Osteoblast (primary cell): Measurements from ENCODE around the gene SLC5A4. TPM values are rescaled to one million over a fixed set of nuclear protein-coding genes. Genes with fewer than 3 reads are reported as not detected.

Source experiments
- DNase-seq: peaks from one replicate; pipeline ENCODE4 v3.0.0; 2011; ENCODE audit warnings: low spot score, mixed read lengths; ENCODE audit not compliant: insufficient read length; ENCODE audit errors: missing footprints
- H2AFZ ChIP-seq: 2 replicates; pipeline ENCODE4 v1.6.0; 2011; ENCODE audit warnings: mild to moderate bottlenecking, low read length
- H3K27ac ChIP-seq: 2 replicates; pipeline ENCODE4 v1.5.1; 2011; ENCODE audit warnings: mild to moderate bottlenecking, low read depth, low read length, moderate library complexity
- H3K27me3 ChIP-seq: 2 replicates; pipeline ENCODE4 v1.6.0; 2012; ENCODE audit warnings: mild to moderate bottlenecking, control low read depth, inconsistent platforms, low read length, moderate library complexity; ENCODE audit not compliant: insufficient read depth
- H3K36me3 ChIP-seq: 2 replicates; pipeline ENCODE4 v1.5.1; 2011; ENCODE audit warnings: mild to moderate bottlenecking, low read length, control low read depth, moderate library complexity; ENCODE audit not compliant: insufficient read depth
- H3K4me1 ChIP-seq: 2 replicates; pipeline ENCODE4 v1.5.1; 2011; ENCODE audit warnings: mild to moderate bottlenecking, low read length, control low read depth, moderate library complexity; ENCODE audit not compliant: insufficient read depth
- H3K4me2 ChIP-seq: 2 replicates; pipeline ENCODE4 v1.6.0; 2011; ENCODE audit warnings: mild to moderate bottlenecking, low read length; ENCODE audit not compliant: insufficient read depth
- H3K4me3 ChIP-seq: fragments of 200-600 bp; sonication (generic); 3 replicates; pipeline ENCODE4 v1.5.1; 2012; ENCODE audit warnings: mild to moderate bottlenecking, low read length, inconsistent platforms; ENCODE audit not compliant: insufficient read depth
- H3K79me2 ChIP-seq: 2 replicates; pipeline ENCODE4 v1.6.0; 2012; ENCODE audit warnings: mild to moderate bottlenecking, low read length, control low read depth, inconsistent platforms; ENCODE audit not compliant: insufficient read depth
- H3K9me3 ChIP-seq: 2 replicates; pipeline ENCODE4 v1.5.1; 2011; ENCODE audit warnings: low read depth, low read length, control low read depth
- H4K20me1 ChIP-seq: 2 replicates; pipeline ENCODE4 v1.6.0; 2012; ENCODE audit warnings: mild to moderate bottlenecking, low read length, control low read depth; ENCODE audit not compliant: insufficient read depth
- total RNA-seq: library from RNA; depleted of rRNA; stranded (reverse); fragments of >200 nt; gene quantifications from 2 replicates; pipeline ENCODE4 v1.2.3, GENCODE V29; 2012
- TF ChIP-seq, protein P1 (sequence below): IDR thresholded peaks from 2 replicates; pipeline ENCODE4 v1.5.1; 2011; ENCODE audit warnings: mild to moderate bottlenecking, low read depth, low read length, moderate library complexity; ENCODE audit errors: extremely low read depth

SLC5A4 gene
- total RNA-seq, 1 donor = not detected

GRCh38 chr22:32255726-32256125, 579 bp upstream of the SLC5A4 start:
- H3K79me2 ChIP-seq = no peaks in the 10 kb centered on the region
- H4K20me1 ChIP-seq = no peaks in the 10 kb centered on the region
- H3K27me3 ChIP-seq = no peaks in the 10 kb centered on the region
- no peaks in the 10 kb centered on the region for H3K4me1 ChIP-seq
- H3K27ac ChIP-seq = no peak overlapping the region
- H3K4me3 ChIP-seq = no peak overlapping the region
- TF ChIP-seq, protein P1, sequence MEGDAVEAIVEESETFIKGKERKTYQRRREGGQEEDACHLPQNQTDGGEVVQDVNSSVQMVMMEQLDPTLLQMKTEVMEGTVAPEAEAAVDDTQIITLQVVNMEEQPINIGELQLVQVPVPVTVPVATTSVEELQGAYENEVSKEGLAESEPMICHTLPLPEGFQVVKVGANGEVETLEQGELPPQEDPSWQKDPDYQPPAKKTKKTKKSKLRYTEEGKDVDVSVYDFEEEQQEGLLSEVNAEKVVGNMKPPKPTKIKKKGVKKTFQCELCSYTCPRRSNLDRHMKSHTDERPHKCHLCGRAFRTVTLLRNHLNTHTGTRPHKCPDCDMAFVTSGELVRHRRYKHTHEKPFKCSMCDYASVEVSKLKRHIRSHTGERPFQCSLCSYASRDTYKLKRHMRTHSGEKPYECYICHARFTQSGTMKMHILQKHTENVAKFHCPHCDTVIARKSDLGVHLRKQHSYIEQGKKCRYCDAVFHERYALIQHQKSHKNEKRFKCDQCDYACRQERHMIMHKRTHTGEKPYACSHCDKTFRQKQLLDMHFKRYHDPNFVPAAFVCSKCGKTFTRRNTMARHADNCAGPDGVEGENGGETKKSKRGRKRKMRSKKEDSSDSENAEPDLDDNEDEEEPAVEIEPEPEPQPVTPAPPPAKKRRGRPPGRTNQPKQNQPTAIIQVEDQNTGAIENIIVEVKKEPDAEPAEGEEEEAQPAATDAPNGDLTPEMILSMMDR = no peak
- no peaks in the 10 kb centered on the region for H3K9me3 ChIP-seq
- no peaks in the 10 kb centered on the region for H3K36me3 ChIP-seq
- H3K4me2 ChIP-seq = no peak overlapping the region
- H2AFZ ChIP-seq = no peak overlapping the region
- no peak for DNase-seq

DNA sequence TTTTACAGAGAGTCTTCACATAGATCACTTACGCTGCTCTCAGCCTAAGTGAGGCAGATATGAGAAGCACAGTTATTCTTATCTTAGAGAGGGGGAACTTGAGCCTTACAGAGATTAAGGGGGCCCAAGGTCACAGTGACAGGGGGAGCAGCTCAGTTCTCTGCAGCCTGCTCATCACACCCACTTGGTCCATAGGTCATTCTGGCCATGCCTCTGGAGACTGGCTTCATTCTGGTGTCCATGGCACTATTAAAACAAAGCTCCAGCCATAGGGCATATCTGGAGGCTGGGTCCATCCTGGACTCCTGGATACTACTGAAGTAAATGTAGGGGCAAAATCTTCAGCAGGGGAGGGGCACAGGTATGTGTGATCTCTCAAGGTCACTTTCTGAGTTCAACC, 5.9 kb downstream of the SLC5A4 start:
- no peak for DNase-seq
- TF ChIP-seq, protein P1 = no peak
- Histone ChIP-seq H2AFZ (no peak overlapping the region), H3K4me1 (no peaks in the 10 kb centered on the region), H3K27ac (no peak overlapping the region), H3K27me3 (no peaks in the 10 kb centered on the region), H4K20me1 (no peaks in the 10 kb centered on the region), H3K36me3 (no peaks in the 10 kb centered on the region), H3K4me3 (no peak overlapping the region), H3K9me3 (no peaks in the 10 kb centered on the region), H3K79me2 (no peaks in the 10 kb centered on the region), H3K4me2 (no peak overlapping the region)

DNA sequence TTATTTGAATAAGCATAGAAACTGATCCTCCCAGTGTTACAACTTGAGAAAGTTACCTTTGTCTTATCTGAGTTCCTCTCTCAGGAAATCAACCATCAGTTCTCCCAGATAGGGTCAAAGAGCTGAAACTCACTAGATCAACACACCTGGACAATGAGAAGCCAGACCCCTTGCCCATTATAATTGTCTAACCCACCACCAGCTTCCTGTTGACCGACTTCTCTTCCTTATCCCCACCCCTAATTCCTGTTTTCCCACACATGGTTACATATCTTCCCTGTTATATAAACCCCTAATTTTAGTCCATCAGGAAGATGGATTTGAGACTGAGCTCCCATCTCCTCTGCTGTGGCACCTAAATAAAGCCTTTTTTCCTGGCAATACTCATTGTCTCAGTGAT, 6.9 kb downstream of the SLC5A4 start:
- H4K20me1 ChIP-seq = no peaks in the 10 kb centered on the region
- no peak overlapping the region for H3K4me2 ChIP-seq
- TF ChIP-seq, protein P1 = no peak
- no peaks in the 10 kb centered on the region for H3K79me2 ChIP-seq
- H3K27me3 ChIP-seq = no peaks in the 10 kb centered on the region
- H3K4me1 ChIP-seq = no peaks in the 10 kb centered on the region
- H3K27ac ChIP-seq = no peak overlapping the region
- H3K4me3 ChIP-seq = no peak overlapping the region
- no peak for DNase-seq
- no peak overlapping the region for H2AFZ ChIP-seq
- no peaks in the 10 kb centered on the region for H3K36me3 ChIP-seq
- no peaks in the 10 kb centered on the region for H3K9me3 ChIP-seq

- H4K20me1 ChIP-seq = no peaks in the 10 kb centered on the region
- TF ChIP-seq, protein P1 = no peak
- no peak overlapping the region for H3K27ac ChIP-seq
- H3K4me1 ChIP-seq = no peaks in the 10 kb centered on the region
- H3K4me3 ChIP-seq = no peak overlapping the region
- DNase-seq = no peak
- H3K9me3 ChIP-seq = no peaks in the 10 kb centered on the region
- no peaks in the 10 kb centered on the region for H3K36me3 ChIP-seq
- H3K27me3 ChIP-seq = peaks cover under 1% of the 10 kb centered on the region
- no peak overlapping the region for H3K4me2 ChIP-seq
- H2AFZ ChIP-seq = no peak overlapping the region
- H3K79me2 ChIP-seq = no peaks in the 10 kb centered on the region
Measured at GRCh38 chr22:32246166-32246565, 9.0 kb downstream of the SLC5A4 start.
